ES-I3 (cell line): Measurements from ENCODE around the gene NECTIN1.

Experiments
- H3K36me3 ChIP-seq: 2 replicates; pipeline ENCODE4 v1.6.1; 2013; ENCODE audit warnings: mild to moderate bottlenecking, low read length, control low read depth, moderate library complexity; ENCODE audit not compliant: insufficient read depth
- H3K4me1 ChIP-seq: 2 replicates; pipeline ENCODE4 v1.6.1; 2013; ENCODE audit warnings: mild to moderate bottlenecking, control low read depth, low read length; ENCODE audit not compliant: insufficient read depth
- H3K9ac ChIP-seq: 2 replicates; pipeline ENCODE4 v1.6.1; 2013; ENCODE audit warnings: low read depth, mild to moderate bottlenecking, low read length, moderate library complexity
- H3K9me3 ChIP-seq: 2 replicates; pipeline ENCODE4 v1.6.1; 2013; ENCODE audit warnings: mild to moderate bottlenecking, low read length, moderate library complexity; ENCODE audit not compliant: control insufficient read depth, insufficient read depth

Gene NECTIN1

GRCh38 chr11:119759747-119760412 is 30.9 kb upstream of the NECTIN1 start:
- Histone ChIP-seq H3K9me3 (no peaks in the 10 kb centered on the region), H3K36me3 (no peaks in the 10 kb centered on the region), H3K4me1 (peaks cover 12% of the 10 kb centered on the region), H3K9ac (no peak overlapping the region)

- no peaks in the 10 kb centered on the region for H3K9me3 ChIP-seq
- H3K4me1 ChIP-seq, result peaks cover 12% of the 10 kb centered on the region
- no peaks in the 10 kb centered on the region for H3K36me3 ChIP-seq
- H3K9ac ChIP-seq, result no peak overlapping the region
These were observed 30.3 kb upstream of the NECTIN1 start for GRCh38 chr11:119759324-119759723.

GRCh38 chr11:119758291-119758690 is 29.3 kb upstream of the NECTIN1 start:
- Histone ChIP-seq H3K4me1 (peaks cover 12% of the 10 kb centered on the region), H3K9ac (no peak overlapping the region), H3K9me3 (no peaks in the 10 kb centered on the region), H3K36me3 (no peaks in the 10 kb centered on the region)

GRCh38 chr11:119757378-119757777 is 28.4 kb upstream of the NECTIN1 start:
- Histone ChIP-seq H3K36me3 (no peaks in the 10 kb centered on the region), H3K9ac (no peak overlapping the region), H3K9me3 (no peaks in the 10 kb centered on the region), H3K4me1 (peaks cover 12% of the 10 kb centered on the region)

GRCh38 chr11:119756169-119756865 is 27.3 kb upstream of the NECTIN1 start:
- H3K9me3 ChIP-seq, result no peaks in the 10 kb centered on the region
- no peaks in the 10 kb centered on the region for H3K36me3 ChIP-seq
- peaks cover 12% of the 10 kb centered on the region for H3K4me1 ChIP-seq
- no peak overlapping the region for H3K9ac ChIP-seq

GRCh38 chr11:119755356-119756071 is 26.5 kb upstream of the NECTIN1 start:
- Histone ChIP-seq H3K36me3 (no peaks in the 10 kb centered on the region), H3K9me3 (no peaks in the 10 kb centered on the region), H3K9ac (no peak overlapping the region), H3K4me1 (peaks cover 12% of the 10 kb centered on the region)

- no peaks in the 10 kb centered on the region for H3K9me3 ChIP-seq
- H3K36me3 ChIP-seq, result no peaks in the 10 kb centered on the region
- peaks cover 10% of the 10 kb centered on the region for H3K4me1 ChIP-seq
- H3K9ac ChIP-seq, result no peak overlapping the region
These were observed 25.8 kb upstream of the NECTIN1 start for GRCh38 chr11:119754656-119755355.

- Histone ChIP-seq H3K9me3 (no peaks in the 10 kb centered on the region), H3K36me3 (no peaks in the 10 kb centered on the region), H3K9ac (no peak overlapping the region), H3K4me1 (peaks cover 4% of the 10 kb centered on the region)
These were observed 25.2 kb upstream of the NECTIN1 start for GRCh38 chr11:119754199-119754598.

- H3K36me3 ChIP-seq, result no peaks in the 10 kb centered on the region
- no peaks in the 10 kb centered on the region for H3K9me3 ChIP-seq
- H3K4me1 ChIP-seq, result no peaks in the 10 kb centered on the region
- H3K9ac ChIP-seq, result no peak overlapping the region
These were observed 23.9 kb upstream of the NECTIN1 start for GRCh38 chr11:119752946-119753345.

- Histone ChIP-seq H3K9ac (no peak overlapping the region), H3K36me3 (no peaks in the 10 kb centered on the region), H3K4me1 (no peaks in the 10 kb centered on the region), H3K9me3 (no peaks in the 10 kb centered on the region)
These were observed 23.4 kb upstream of the NECTIN1 start for GRCh38 chr11:119752345-119752871.

GRCh38 chr11:119750056-119750455 is 21.1 kb upstream of the NECTIN1 start:
- Histone ChIP-seq H3K9ac (no peak overlapping the region), H3K9me3 (no peaks in the 10 kb centered on the region), H3K4me1 (no peaks in the 10 kb centered on the region), H3K36me3 (no peaks in the 10 kb centered on the region)

GRCh38 chr11:119749006-119749565 is 20.1 kb upstream of the NECTIN1 start:
- no peaks in the 10 kb centered on the region for H3K4me1 ChIP-seq
- no peaks in the 10 kb centered on the region for H3K36me3 ChIP-seq
- no peaks in the 10 kb centered on the region for H3K9me3 ChIP-seq
- H3K9ac ChIP-seq, result no peak overlapping the region

- Histone ChIP-seq H3K4me1 (peaks cover 4% of the 10 kb centered on the region; the same call in 1 of the 2 replicates), H3K9me3 (no peaks in the 10 kb centered on the region), H3K9ac (no peak overlapping the region), H3K36me3 (no peaks in the 10 kb centered on the region)
These were observed 19.1 kb upstream of the NECTIN1 start for GRCh38 chr11:119747868-119748660.
